ENCODE data around the gene PPHLN1.

DNA sequence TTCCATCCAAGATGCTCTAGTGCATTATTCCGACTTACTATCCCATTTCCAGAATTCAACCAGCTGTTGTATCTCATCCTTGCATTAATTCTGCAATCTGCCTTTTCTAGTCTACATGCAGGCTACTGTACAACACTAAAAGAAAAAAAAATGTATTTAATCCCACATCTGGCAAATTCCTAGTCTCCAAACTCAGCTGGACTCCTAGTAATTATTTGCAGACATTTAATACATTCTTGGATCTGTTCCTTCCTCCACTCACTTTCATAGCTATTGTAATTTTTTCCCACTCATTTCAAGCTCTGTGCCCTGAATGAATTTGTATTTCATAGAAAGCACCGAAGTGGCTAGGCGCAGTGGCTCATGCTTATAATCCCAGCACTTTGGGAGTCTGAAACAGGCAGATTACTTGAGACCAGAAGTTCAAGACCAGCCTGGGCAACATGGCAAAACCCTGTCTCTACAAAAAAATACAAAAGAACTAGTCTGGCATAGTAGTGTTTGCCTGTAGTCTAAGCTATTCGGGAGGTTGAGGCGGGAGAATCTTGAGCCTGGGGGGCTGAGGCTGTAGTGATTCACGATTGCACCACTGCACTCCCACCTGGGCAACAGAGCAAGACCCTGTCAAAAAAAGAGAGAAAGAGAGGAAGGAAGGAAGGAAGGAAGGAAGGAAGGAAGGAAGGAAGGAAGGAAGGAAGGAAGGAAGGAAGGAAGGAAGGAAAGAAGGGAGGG, 48.4 kb upstream of the PPHLN1 start:
- TF ChIP-seq, protein P1, sequence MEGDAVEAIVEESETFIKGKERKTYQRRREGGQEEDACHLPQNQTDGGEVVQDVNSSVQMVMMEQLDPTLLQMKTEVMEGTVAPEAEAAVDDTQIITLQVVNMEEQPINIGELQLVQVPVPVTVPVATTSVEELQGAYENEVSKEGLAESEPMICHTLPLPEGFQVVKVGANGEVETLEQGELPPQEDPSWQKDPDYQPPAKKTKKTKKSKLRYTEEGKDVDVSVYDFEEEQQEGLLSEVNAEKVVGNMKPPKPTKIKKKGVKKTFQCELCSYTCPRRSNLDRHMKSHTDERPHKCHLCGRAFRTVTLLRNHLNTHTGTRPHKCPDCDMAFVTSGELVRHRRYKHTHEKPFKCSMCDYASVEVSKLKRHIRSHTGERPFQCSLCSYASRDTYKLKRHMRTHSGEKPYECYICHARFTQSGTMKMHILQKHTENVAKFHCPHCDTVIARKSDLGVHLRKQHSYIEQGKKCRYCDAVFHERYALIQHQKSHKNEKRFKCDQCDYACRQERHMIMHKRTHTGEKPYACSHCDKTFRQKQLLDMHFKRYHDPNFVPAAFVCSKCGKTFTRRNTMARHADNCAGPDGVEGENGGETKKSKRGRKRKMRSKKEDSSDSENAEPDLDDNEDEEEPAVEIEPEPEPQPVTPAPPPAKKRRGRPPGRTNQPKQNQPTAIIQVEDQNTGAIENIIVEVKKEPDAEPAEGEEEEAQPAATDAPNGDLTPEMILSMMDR (conservative IDR thresholded peaks at IDR 0.05 in 1 of 2, IDR thresholded peaks at IDR 0.05 in 1 of 2; ENCODE audit: low read depth in 1 of 2, low read length in 2 of 2): no peak
- TF ChIP-seq EZH2 (IDR thresholded peaks at IDR 0.05; ENCODE audit: low read length, missing control alignments): no peak

Measured in fibroblast of lung (primary cell).